H1 (cell line): Measurements from ENCODE around the gene FRRS1L. TPM values are rescaled to one million over a fixed set of nuclear protein-coding genes. Genes with fewer than 3 reads are reported as not detected.

ENCODE experiments used
- CTCF ChIA-PET: fragments of 300-600 bp; sonication (Branson Sonifier 250); formaldehyde crosslinking; loops from one replicate; lab custom pipeline; 2021; ENCODE audit not compliant: partially characterized antibody; lab: Charles Lee
- POLR2A ChIA-PET: fragments of 300-600 bp; sonication (Branson Sonifier 250); formaldehyde crosslinking; loops from one replicate; lab custom pipeline; 2021; ENCODE audit warnings: inconsistent platforms; ENCODE audit not compliant: partially characterized antibody; lab: Charles Lee
- DNase-seq, 2 experiments: peaks; one replicate each; pipeline versions ENCODE4 v3.0.0 to v3.0.0-alpha.2; 2010 to 2022; ENCODE audit warnings: low spot score in 2 of 2, low read depth in 1 of 2, mixed read lengths in 1 of 2
- FAIRE-seq: peaks from 2 replicates; lab custom pipeline; 2011; peaks lifted over from hg19 to GRCh38; lab: Jason Lieb, UNC
- H2AFZ ChIP-seq: 2 replicates; pipeline ENCODE4 v1.8.1; 2012; ENCODE audit warnings: low read length, inconsistent platforms
- H2AK5ac ChIP-seq: 2 replicates; pipeline ENCODE4 v1.6.1; 2013; ENCODE audit warnings: low read depth, low read length
- H2BK120ac ChIP-seq: replicated peaks from 2 replicates; pipeline ENCODE3; 2013; ENCODE audit warnings: low read depth, low read length, inconsistent platforms
- H2BK12ac ChIP-seq: 2 replicates; pipeline ENCODE4 v1.6.1; 2013; ENCODE audit warnings: low read depth, low read length
- H2BK15ac ChIP-seq: 2 replicates; pipeline ENCODE4 v1.6.1; 2013; ENCODE audit warnings: low read length
- H2BK20ac ChIP-seq: 2 replicates; pipeline ENCODE4 v1.6.1; 2013; ENCODE audit warnings: low read length
- H2BK5ac ChIP-seq: 2 replicates; pipeline ENCODE4 v1.6.1; 2013; ENCODE audit warnings: low read depth, low read length
- H3K14ac ChIP-seq: 2 replicates; pipeline ENCODE4 v1.6.1; 2013; ENCODE audit warnings: inconsistent platforms; ENCODE audit not compliant: insufficient read length
- H3K18ac ChIP-seq: 2 replicates; pipeline ENCODE4 v1.6.1; 2013; ENCODE audit warnings: low read length; ENCODE audit errors: extremely low read depth
- H3K23ac ChIP-seq: 2 replicates; pipeline ENCODE4 v1.6.1; 2013; ENCODE audit warnings: inconsistent platforms; ENCODE audit not compliant: insufficient read length
- H3K23me2 ChIP-seq: 2 replicates; pipeline ENCODE4 v1.6.1; 2013; ENCODE audit warnings: low read depth, low read length
- H3K27ac ChIP-seq: 2 replicates; pipeline ENCODE4 v1.6.1; 2011; ENCODE audit warnings: low read depth, low read length, inconsistent platforms
- H3K27me3 ChIP-seq, 4 experiments: replicated peaks in 1 of 4; 1 replicate in 1 of 4; 2 replicates in 3 of 4; pipeline versions ENCODE4 v1.6.1 to v1.8.1; 2011 to 2013; ENCODE audit warnings: low read length in 3 of 4, mild to moderate bottlenecking in 3 of 4, inconsistent platforms in 2 of 4, mixed read lengths in 2 of 4, moderate library complexity in 1 of 4; ENCODE audit not compliant: control insufficient read depth in 3 of 4, insufficient read depth in 3 of 4; ENCODE audit errors: extremely low read depth in 1 of 4
- H3K36me3 ChIP-seq, 4 experiments: 2 replicates each; pipeline versions ENCODE4 v1.6.1 to v1.8.1; 2011 to 2013; ENCODE audit warnings: mild to moderate bottlenecking in 4 of 4, low read length in 3 of 4, moderate library complexity in 2 of 4, control low read depth in 1 of 4, inconsistent platforms in 1 of 4; ENCODE audit not compliant: insufficient read depth in 4 of 4, control insufficient read depth in 2 of 4
- H3K4ac ChIP-seq: replicated peaks from 2 replicates; pipeline ENCODE3; 2013; ENCODE audit warnings: low read length, low read depth, mixed read lengths, inconsistent platforms; ENCODE audit not compliant: insufficient read length
- H3K4me1 ChIP-seq, 4 experiments: replicated peaks in 1 of 4; 1 replicate in 1 of 4; 2 replicates in 3 of 4; pipeline versions ENCODE4 v1.6.1 to v1.8.1; 2011 to 2013; ENCODE audit warnings: low read length in 3 of 4, inconsistent platforms in 2 of 4, mixed read lengths in 1 of 4; ENCODE audit not compliant: insufficient read depth in 4 of 4, control insufficient read depth in 3 of 4
- H3K4me2 ChIP-seq, 2 experiments: 2 replicates each; pipeline versions ENCODE4 v1.6.1 to v1.8.1; 2011 to 2013; ENCODE audit warnings: low read depth in 2 of 2, low read length in 2 of 2, control low read depth in 1 of 2, inconsistent platforms in 1 of 2, mild to moderate bottlenecking in 1 of 2; ENCODE audit not compliant: insufficient read depth in 1 of 2
- H3K4me3 ChIP-seq, 4 experiments: fragments of 200-600, 300-600 bp in 1 of 4; sonication (generic), shearing (Covaris generic), sonication (Bioruptor Twin) in 1 of 4; 2 replicates each; pipeline versions ENCODE4 v1.5.1 to v1.8.1; 2011 to 2016; ENCODE audit warnings: low read length in 4 of 4, low read depth in 3 of 4, control low read depth in 2 of 4, inconsistent platforms in 2 of 4, mild to moderate bottlenecking in 2 of 4, mixed read lengths in 1 of 4, moderate library complexity in 1 of 4; ENCODE audit not compliant: insufficient read depth in 2 of 4; ENCODE audit errors: extremely low read depth in 1 of 4
- H3K56ac ChIP-seq: replicated peaks from 2 replicates; pipeline ENCODE3; 2013; ENCODE audit warnings: low read depth, mild to moderate bottlenecking, mixed read lengths, low read length, inconsistent platforms; ENCODE audit not compliant: insufficient read length
- H3K79me1 ChIP-seq: 2 replicates; pipeline ENCODE4 v1.6.1; 2013; ENCODE audit warnings: low read depth, low read length, control low read depth
- H3K79me2 ChIP-seq, 2 experiments: 2 replicates each; pipeline versions ENCODE4 v1.6.1 to v1.8.1; 2012 to 2013; ENCODE audit warnings: low read length in 2 of 2, mild to moderate bottlenecking in 2 of 2, inconsistent platforms in 1 of 2; ENCODE audit not compliant: insufficient read depth in 2 of 2, control insufficient read depth in 1 of 2
- H3K9ac ChIP-seq, 4 experiments: replicated peaks in 1 of 4; 1 replicate in 1 of 4; 2 replicates in 3 of 4; pipeline versions ENCODE4 v1.6.1 to v1.8.1; 2011 to 2013; ENCODE audit warnings: low read depth in 3 of 4, low read length in 3 of 4, control low read depth in 2 of 4, mild to moderate bottlenecking in 2 of 4, moderate library complexity in 2 of 4, inconsistent platforms in 1 of 4; ENCODE audit errors: extremely low read depth in 1 of 4
- H3K9me3 ChIP-seq, 2 experiments: 2 replicates each; pipeline versions ENCODE4 v1.6.1 to v1.8.1; 2012 to 2013; ENCODE audit warnings: mild to moderate bottlenecking in 2 of 2, moderate library complexity in 2 of 2, control low read depth in 1 of 2, inconsistent platforms in 1 of 2, low read depth in 1 of 2, low read length in 1 of 2, mixed read lengths in 1 of 2; ENCODE audit not compliant: insufficient read depth in 2 of 2
- H4K20me1 ChIP-seq, 2 experiments: replicated peaks in 1 of 2; 2 replicates each; pipeline versions ENCODE3 to v1.8.1; 2011 to 2013; ENCODE audit warnings: inconsistent platforms in 2 of 2, low read length in 2 of 2, mild to moderate bottlenecking in 1 of 2; ENCODE audit not compliant: insufficient read depth in 2 of 2, control insufficient read depth in 1 of 2
- H4K5ac ChIP-seq: 2 replicates; pipeline ENCODE4 v1.6.1; 2013; ENCODE audit warnings: low read length, low read depth, mixed read lengths, inconsistent platforms; ENCODE audit not compliant: insufficient read length
- H4K8ac ChIP-seq: 2 replicates; pipeline ENCODE4 v1.8.0; 2013; ENCODE audit warnings: mild to moderate bottlenecking, moderate library complexity, low read length, inconsistent platforms; ENCODE audit not compliant: insufficient read depth; ENCODE audit errors: extremely low read depth
- H4K91ac ChIP-seq: replicated peaks from 2 replicates; pipeline ENCODE3; 2013; ENCODE audit warnings: low read length, mixed read lengths, inconsistent platforms; ENCODE audit not compliant: insufficient read length
- CBX5 ChIP-seq: fragments of 300-800, 300-1000 bp; sonication (generic); IDR thresholded peaks from 2 replicates; pipeline ENCODE4 v1.7.1; 2016; ENCODE audit warnings: antibody characterized with exemption, low read length, low read depth
- CREB1 ChIP-seq: IDR thresholded peaks from 2 replicates; pipeline ENCODE4 v1.6.1; 2012; ENCODE audit warnings: inconsistent platforms
- CTBP2 ChIP-seq: IDR thresholded peaks from 2 replicates; pipeline ENCODE4 v1.7.0; 2011; ENCODE audit warnings: borderline replicate concordance, mild to moderate bottlenecking, moderate library complexity, mixed read lengths, low read length; ENCODE audit not compliant: insufficient read depth, insufficient read length
- EZH2 ChIP-seq: fragments of 200-600 bp; sonication (generic); IDR thresholded peaks from 2 replicates; pipeline ENCODE4 v1.7.1; 2012; ENCODE audit warnings: low read depth, mild to moderate bottlenecking, moderate library complexity, low read length, inconsistent platforms; ENCODE audit not compliant: severe bottlenecking
- FOSL1 ChIP-seq: IDR thresholded peaks from 2 replicates; pipeline ENCODE4 v1.6.1; 2011; ENCODE audit warnings: mild to moderate bottlenecking, low read depth, low read length, moderate library complexity; ENCODE audit not compliant: insufficient read depth
- HDAC6 ChIP-seq: IDR thresholded peaks from one replicate; pipeline ENCODE4 v1.7.1; 2012; ENCODE audit warnings: low read depth, mild to moderate bottlenecking, inconsistent platforms, low read length, moderate library complexity
- PHF8 ChIP-seq: fragments of 200-600 bp; sonication (generic); conservative IDR thresholded peaks from 2 replicates; pipeline ENCODE4 v1.7.1; 2012; ENCODE audit warnings: low read depth, mild to moderate bottlenecking, inconsistent platforms, low read length, moderate library complexity
- POU5F1 ChIP-seq: IDR thresholded peaks from 2 replicates; pipeline ENCODE4 v1.6.1; 2011; ENCODE audit warnings: low read depth, mild to moderate bottlenecking, low read length, moderate library complexity
- SIN3A ChIP-seq, 2 experiments: IDR thresholded peaks in 1 of 2; conservative IDR thresholded peaks in 1 of 2; 2 replicates each; pipeline ENCODE4 v1.6.1; 2011 to 2012; ENCODE audit warnings: low read length in 2 of 2, improper control_type of control experiment in 1 of 2, low read depth in 1 of 2, mild to moderate bottlenecking in 1 of 2
- SIX5 ChIP-seq: IDR thresholded peaks from 2 replicates; pipeline ENCODE4 v1.6.1; 2011; ENCODE audit warnings: mild to moderate bottlenecking, low read depth, low read length
- SUZ12 ChIP-seq: fragments of 200-600 bp; sonication (generic); IDR thresholded peaks from 2 replicates; pipeline ENCODE4 v1.6.1; 2012; ENCODE audit warnings: mild to moderate bottlenecking, inconsistent platforms, low read length, moderate library complexity, mixed read lengths
- TAF1 ChIP-seq: IDR thresholded peaks from 2 replicates; pipeline ENCODE4 v1.6.1; 2011; ENCODE audit warnings: mild to moderate bottlenecking, low read depth, low read length
- WGBS, 2 experiments: shearing (Covaris generic) in 1 of 2; methylation state at CpG; one replicate each; pipeline versions ENCODE4 v1.1.6 to v1.1.7; 2013 to 2015; ENCODE audit warnings: low lambda C conversion rate in 2 of 2, mixed read lengths in 2 of 2, inconsistent platforms in 1 of 2, low coverage in 1 of 2, missing lambda C conversion rate in 1 of 2; ENCODE audit not compliant: insufficient replicate concordance in 2 of 2, insufficient coverage in 1 of 2, insufficient read length in 1 of 2; ENCODE audit errors: extremely low coverage in 1 of 2, missing lambda C conversion rate in 1 of 2; 5-methylcytosine and 5-hydroxymethylcytosine counted together
- polyA plus RNA-seq, 7 experiments: library from polyadenylated mRNA; depleted of rRNA in 3 of 7; stranded (reverse) in 5 of 7; unstranded in 2 of 7; fragments of >200 nt in 5 of 7; fragments of 200-250 nt in 2 of 7; gene quantifications; 1 replicate in 5 of 7; 2 replicates in 1 of 7; 4 replicates in 1 of 7; pipeline versions ENCODE4 v1.2.1 to v1.2.3, GENCODE V29; 2011 to 2013; ENCODE audit warnings: missing spikeins in 2 of 7, mixed read lengths in 2 of 7
- total RNA-seq: library from RNA; stranded (reverse); fragmentation: NEBNext Ultra II Directional; extraction: Animal tissue kit (Norgen Biotek cat#: 25700); gene quantifications from 2 replicates; pipeline ENCODE4 v1.2.1, GENCODE V29; 2021

Gene FRRS1L
- total and polyA plus RNA-seq, 2 of the 8 experiments (the other 6 are each of a cell fraction or from before 2014, with no cell fraction given), result 1.0 to 2.2 TPM

- Histone ChIP-seq H4K8ac (no peak overlapping the region), H3K79me1 (no peaks in the 10 kb centered on the region), H2AK5ac (no peak overlapping the region), H3K14ac (no peak overlapping the region), H2BK20ac (no peak overlapping the region), H3K79me2 (no peaks in the 10 kb centered on the region), H3K9me3 (no peaks in the 10 kb centered on the region), H3K23me2 (no peaks in the 10 kb centered on the region; the same call in 1 of the 2 replicates), H3K36me3 (no peaks in the 10 kb centered on the region), H3K9ac (no peak overlapping the region), H3K18ac (no peak overlapping the region), H4K20me1 (no peaks in the 10 kb centered on the region), H3K4me1 (no peaks in the 10 kb centered on the region), H3K4ac (no peak overlapping the region), H3K23ac (no peak overlapping the region), H2BK12ac (no peak overlapping the region; the same call in 1 of the 2 replicates), H4K5ac (no peak overlapping the region), H2AFZ (no peak overlapping the region), H2BK15ac (no peak overlapping the region), H3K56ac (no peak overlapping the region), H2BK5ac (no peak overlapping the region), H4K91ac (no peak overlapping the region), H3K27ac (no peak overlapping the region), H2BK120ac (no peak overlapping the region), H3K4me2 (no peak overlapping the region), H3K4me3 (no peak overlapping the region), H3K27me3 (no peaks in the 10 kb centered on the region; a peak in 1 of 7 replicates)
- 88% methylated on average over 1 of the region's 1 CpG; no CpG with 5 or more reads in 1 of the 2 experiments for WGBS, 2 experiments
- CTCF ChIA-PET, result interaction anchor here (0.8 to 3.2 kb wide), 3 partner anchors 8 to 130 kb away, joined by 3 to 14 read pairs (median 5); no protein-coding TSS in a partner anchor
- POLR2A ChIA-PET, result no interaction called here
- TF ChIP-seq HDAC6 (no peak), CBX5 (no peak), SIN3A (conservative IDR thresholded peaks at IDR 0.05 in 1 of 2, IDR thresholded peaks at IDR 0.05 in 1 of 2; ENCODE audit: low read depth in 1 of 2, low read length in 2 of 2) (no peak), TAF1 (no peak), POU5F1 (no peak), SIX5 (no peak), FOSL1 (no peak), PHF8 (no peak), EZH2 (no peak), CTBP2 (no peak), SUZ12 (no peak), CREB1 (no peak)
- FAIRE-seq, result no peak
- no peak for DNase-seq
Observed at GRCh38 chr9:109190151-109190550, 23.1 kb upstream of the FRRS1L start.
